Measurements from ENCODE around the gene NR1D1.
A peak's percentile ranks its signal among the peaks of the same experiment; 100 is the strongest.

The NR1D1 gene

GRCh38 chr17:40095944-40096791 is 4.2 kb downstream of the NR1D1 start:
- no peak for DNase-seq

- DNase-seq = no peak
Measured at GRCh38 chr17:40095351-40095943, 4.9 kb downstream of the NR1D1 start.

- no peak for DNase-seq
Measured at GRCh38 chr17:40094874-40095273, 5.5 kb downstream of the NR1D1 start.

- DNase-seq = no peak
Measured at GRCh38 chr17:40093580-40094201, 6.7 kb downstream of the NR1D1 start.

- DNase-seq = no peak
Measured at GRCh38 chr17:40093005-40093579, 7.3 kb downstream of the NR1D1 start.

GRCh38 chr17:40092581-40092980 is 7.8 kb downstream of the NR1D1 start:
- DNase-seq = no peak

- no peak for DNase-seq
Measured at GRCh38 chr17:40091691-40092397, 8.5 kb downstream of the NR1D1 start.

GRCh38 chr17:40090237-40091119 is 9.9 kb downstream of the NR1D1 start:
- DNase-seq = no peak

- DNase-seq = no peak
Measured at GRCh38 chr17:40089077-40089895, 11.1 kb downstream of the NR1D1 start.

GRCh38 chr17:40087903-40088718 is 12.3 kb downstream of the NR1D1 start:
- no peak for DNase-seq

GRCh38 chr17:40087049-40087794 is 13.2 kb downstream of the NR1D1 start:
- DNase-seq = no peak

- DNase-seq = peak; percentile 86
Measured at GRCh38 chr17:40086150-40087044, 14.0 kb downstream of the NR1D1 start.

GRCh38 chr17:40084477-40084876 is 15.9 kb downstream of the NR1D1 start:
- no peak for DNase-seq

GRCh38 chr17:40079545-40079944 is 20.8 kb downstream of the NR1D1 start:
- DNase-seq = no peak

- DNase-seq = peak; percentile 77
Measured at GRCh38 chr17:40076591-40076990, 23.8 kb downstream of the NR1D1 start.

GRCh38 chr17:40075942-40076498 is 24.4 kb downstream of the NR1D1 start:
- DNase-seq = no peak

GRCh38 chr17:40075201-40075941 is 25.0 kb downstream of the NR1D1 start:
- peak; percentile 90 for DNase-seq
